Measurements from ENCODE around the gene AKR1C1. TPM values are rescaled to one million over a fixed set of nuclear protein-coding genes. Genes with fewer than 3 reads are reported as not detected.
"Not testable (repeated sequence)": the region's sequence is repeated elsewhere in the genome, so short reads cannot be mapped to it uniquely, and the experiment has no call there.

The AKR1C1 gene
- total RNA-seq, 2 experiments from 2014 or later: 0.12 to 0.32 TPM

DNA sequence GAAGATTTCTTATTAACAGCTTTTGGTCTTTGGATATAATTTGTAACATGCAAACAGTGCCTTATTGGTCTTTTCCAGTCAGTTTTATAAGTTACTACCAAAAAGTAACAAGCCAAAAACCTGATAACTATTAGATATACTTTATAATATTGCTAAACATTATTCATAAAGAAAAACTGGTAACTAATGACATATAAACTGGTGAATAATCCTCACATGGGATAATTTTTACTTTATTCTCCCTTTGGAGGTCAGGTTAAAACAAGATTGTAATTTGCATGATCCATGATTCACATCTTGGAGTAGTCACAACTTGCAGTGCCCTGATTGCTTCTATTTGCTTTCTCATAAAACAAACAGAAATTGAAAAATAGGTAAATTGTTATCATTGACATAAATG lies 41.3 kb downstream of the AKR1C1 start:
- H3K27ac Mint-ChIP-seq; H3K9me3 Mint-ChIP-seq (ENCODE audit: low read depth); H3K4me1 Mint-ChIP-seq; H3K4me3 Mint-ChIP-seq; CTCF ChIA-PET; DNase-seq; H3K36me3 Mint-ChIP-seq; H3K27me3 Mint-ChIP-seq; ATAC-seq: not testable (repeated sequence)

- ATAC-seq; H3K4me1 Mint-ChIP-seq; H3K4me3 Mint-ChIP-seq; DNase-seq; H3K27ac Mint-ChIP-seq; H3K36me3 Mint-ChIP-seq; H3K9me3 Mint-ChIP-seq (ENCODE audit: low read depth); CTCF ChIA-PET; H3K27me3 Mint-ChIP-seq: not testable (repeated sequence)
These were observed 45.8 kb downstream of the AKR1C1 start for GRCh38 chr10:5008857-5009548.

DNA sequence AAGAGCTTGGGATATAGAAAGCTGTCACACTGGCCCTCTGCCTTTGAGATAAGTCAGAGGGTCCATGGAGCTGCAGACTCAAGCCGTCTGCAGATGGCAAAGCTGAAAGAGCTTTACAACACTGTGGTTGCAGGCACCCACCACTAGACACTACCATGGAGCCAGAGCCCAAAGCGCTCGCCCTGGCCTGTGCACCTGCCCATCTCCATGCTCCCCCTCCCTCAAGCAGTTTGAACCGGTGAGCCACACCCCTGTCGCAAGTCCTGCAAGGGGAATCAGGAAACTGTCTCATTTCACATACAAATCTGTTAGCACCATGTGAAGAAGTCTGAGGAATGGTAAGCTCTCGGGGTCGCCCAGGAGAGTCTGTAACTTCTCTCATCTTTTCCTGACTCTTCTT lies 46.8 kb downstream of the AKR1C1 start:
- not testable (repeated sequence) for H3K9me3 Mint-ChIP-seq (ENCODE audit: low read depth); H3K36me3 Mint-ChIP-seq; H3K27me3 Mint-ChIP-seq

DNA sequence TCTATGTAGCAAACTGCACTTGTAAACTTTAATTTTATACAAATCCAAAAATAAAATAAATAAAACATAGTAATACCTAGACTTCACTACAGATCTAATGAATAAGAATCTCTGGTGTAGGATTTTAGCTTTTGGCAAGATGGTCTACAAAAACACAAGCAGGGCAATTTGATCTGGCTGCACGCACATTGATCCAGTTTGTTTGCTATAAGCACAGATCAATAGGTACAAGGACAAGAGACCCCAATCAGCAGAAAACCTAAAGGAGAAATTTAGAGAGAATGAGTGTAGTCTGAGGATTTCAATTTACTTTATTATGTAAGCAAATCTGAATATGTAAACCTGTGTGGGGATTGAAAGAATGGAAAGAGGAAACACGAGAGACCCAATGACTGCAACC lies 48.2 kb downstream of the AKR1C1 start:
- DNase-seq; CTCF ChIA-PET; H3K27ac Mint-ChIP-seq; H3K4me3 Mint-ChIP-seq; H3K9me3 Mint-ChIP-seq (ENCODE audit: low read depth); H3K36me3 Mint-ChIP-seq; H3K4me1 Mint-ChIP-seq; H3K27me3 Mint-ChIP-seq; ATAC-seq: not testable (repeated sequence)

More for the DNA sequence above, 46.8 kb downstream of the AKR1C1 start:
- H3K4me3 Mint-ChIP-seq, ATAC-seq, CTCF ChIA-PET, H3K27ac Mint-ChIP-seq, DNase-seq, H3K4me1 Mint-ChIP-seq: not testable (repeated sequence)

- H3K4me1 Mint-ChIP-seq: no peaks in the 10 kb centered on the region
These were observed 49.4 kb downstream of the AKR1C1 start for GRCh38 chr10:5012595-5012994.

GRCh38 chr10:5013385-5013784 lies 50.2 kb downstream of the AKR1C1 start:
- no peaks in the 10 kb centered on the region for H3K27me3 Mint-ChIP-seq
- no peak for DNase-seq
- no peak overlapping the region for H3K27ac Mint-ChIP-seq
- no peaks in the 10 kb centered on the region for H3K4me1 Mint-ChIP-seq
- H3K9me3 Mint-ChIP-seq (ENCODE audit: low read depth): no peaks in the 10 kb centered on the region
- CTCF ChIA-PET: no interaction called here
- ATAC-seq: no peak
- no peaks in the 10 kb centered on the region for H3K36me3 Mint-ChIP-seq
- no peak overlapping the region for H3K4me3 Mint-ChIP-seq

More at GRCh38 chr10:5012595-5012994, 49.4 kb downstream of the AKR1C1 start:
- H3K27me3 Mint-ChIP-seq: no peaks in the 10 kb centered on the region
- H3K4me3 Mint-ChIP-seq: no peak overlapping the region
- H3K9me3 Mint-ChIP-seq (ENCODE audit: low read depth): no peaks in the 10 kb centered on the region
- CTCF ChIA-PET: no interaction called here
- H3K36me3 Mint-ChIP-seq: no peaks in the 10 kb centered on the region
- DNase-seq (no peak), ATAC-seq (no peak)
- no peak overlapping the region for H3K27ac Mint-ChIP-seq

DNA sequence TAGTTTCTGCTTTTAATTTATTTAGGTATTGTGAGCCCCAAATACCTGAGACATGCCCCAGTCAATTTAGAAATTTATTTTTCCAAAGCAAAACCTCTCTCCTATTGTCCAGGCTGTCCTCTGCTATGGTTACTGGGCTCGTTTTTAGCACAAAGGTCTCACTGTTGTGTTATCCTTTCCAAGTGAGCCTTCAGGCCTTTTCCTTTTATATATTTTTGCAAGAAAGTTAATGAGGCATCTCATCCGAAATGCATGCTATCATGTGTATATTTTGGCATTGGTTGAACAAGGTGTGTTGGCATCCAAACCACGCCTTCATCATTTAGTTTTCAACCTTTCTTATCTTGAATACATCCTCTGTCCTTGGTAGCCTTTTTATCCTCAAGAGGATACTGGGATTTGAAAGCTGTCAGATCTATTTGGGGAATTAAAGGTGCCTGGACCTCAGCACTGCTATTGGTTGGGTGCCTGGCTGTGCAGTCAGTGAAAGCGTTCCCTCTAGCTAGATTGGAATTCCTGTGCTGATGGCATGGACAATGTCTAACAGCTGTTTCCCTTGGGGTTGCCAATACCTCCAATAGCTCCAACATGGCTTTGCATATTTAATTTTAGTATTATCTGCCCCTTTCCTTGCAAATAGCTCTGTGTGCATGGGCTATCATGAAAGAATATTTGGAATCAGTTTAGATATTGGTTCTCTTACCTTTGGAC lies 51.1 kb downstream of the AKR1C1 start:
- H3K27me3 Mint-ChIP-seq; DNase-seq; H3K4me3 Mint-ChIP-seq; H3K27ac Mint-ChIP-seq; ATAC-seq; H3K4me1 Mint-ChIP-seq; H3K9me3 Mint-ChIP-seq (ENCODE audit: low read depth); H3K36me3 Mint-ChIP-seq: not testable (repeated sequence)
- CTCF ChIA-PET: interaction anchor here (0.6 to 1.0 kb wide), 2 partner anchors 49 to 200 kb away, joined by 3 to 4 read pairs; no protein-coding TSS in a partner anchor

- no peaks in the 10 kb centered on the region for H3K36me3 Mint-ChIP-seq
- H3K27ac Mint-ChIP-seq: no peak overlapping the region
- no peaks in the 10 kb centered on the region for H3K27me3 Mint-ChIP-seq
- no peak overlapping the region for H3K4me3 Mint-ChIP-seq
- no peak for ATAC-seq
- CTCF ChIA-PET: interaction anchor here (1.0 kb wide), 1 partner anchor 200 kb away, joined by 3 read pairs; no protein-coding TSS in a partner anchor
- H3K9me3 Mint-ChIP-seq (ENCODE audit: low read depth): no peaks in the 10 kb centered on the region
- H3K4me1 Mint-ChIP-seq: no peaks in the 10 kb centered on the region
- DNase-seq: no peak
These were observed 51.7 kb downstream of the AKR1C1 start for GRCh38 chr10:5014936-5015335.

DNA sequence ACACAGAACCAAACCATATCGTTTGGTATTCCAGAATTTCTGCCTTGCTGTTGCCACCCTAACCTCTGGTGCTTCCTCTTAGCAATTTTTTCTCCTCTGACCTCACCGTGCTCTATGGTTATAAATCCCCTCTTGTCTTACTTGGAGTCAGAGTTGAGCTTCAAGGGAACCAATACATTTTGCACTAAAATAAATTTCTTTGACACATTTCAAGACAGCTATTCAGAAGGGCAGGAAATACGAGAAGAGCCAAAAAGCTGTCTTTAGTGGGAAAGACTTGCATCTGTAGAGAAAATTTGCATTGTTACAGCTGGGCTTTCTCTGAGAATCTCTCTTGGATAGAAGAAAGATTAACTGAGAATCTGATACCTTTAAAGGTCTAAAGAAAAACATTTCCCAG lies 54.9 kb downstream of the AKR1C1 start:
- H3K36me3 Mint-ChIP-seq: no peaks in the 10 kb centered on the region
- DNase-seq: no peak
- ATAC-seq: no peak
- H3K4me1 Mint-ChIP-seq: no peaks in the 10 kb centered on the region
- H3K4me3 Mint-ChIP-seq: no peak overlapping the region
- CTCF ChIA-PET: no interaction called here
- no peaks in the 10 kb centered on the region for H3K27me3 Mint-ChIP-seq
- no peak overlapping the region for H3K27ac Mint-ChIP-seq
- no peaks in the 10 kb centered on the region for H3K9me3 Mint-ChIP-seq (ENCODE audit: low read depth)

- H3K9me3 Mint-ChIP-seq (ENCODE audit: low read depth); H3K27me3 Mint-ChIP-seq; H3K4me3 Mint-ChIP-seq; H3K4me1 Mint-ChIP-seq; CTCF ChIA-PET; H3K36me3 Mint-ChIP-seq; H3K27ac Mint-ChIP-seq; DNase-seq; ATAC-seq: not testable (repeated sequence)
These were observed 55.6 kb downstream of the AKR1C1 start for GRCh38 chr10:5018671-5019277.

DNA sequence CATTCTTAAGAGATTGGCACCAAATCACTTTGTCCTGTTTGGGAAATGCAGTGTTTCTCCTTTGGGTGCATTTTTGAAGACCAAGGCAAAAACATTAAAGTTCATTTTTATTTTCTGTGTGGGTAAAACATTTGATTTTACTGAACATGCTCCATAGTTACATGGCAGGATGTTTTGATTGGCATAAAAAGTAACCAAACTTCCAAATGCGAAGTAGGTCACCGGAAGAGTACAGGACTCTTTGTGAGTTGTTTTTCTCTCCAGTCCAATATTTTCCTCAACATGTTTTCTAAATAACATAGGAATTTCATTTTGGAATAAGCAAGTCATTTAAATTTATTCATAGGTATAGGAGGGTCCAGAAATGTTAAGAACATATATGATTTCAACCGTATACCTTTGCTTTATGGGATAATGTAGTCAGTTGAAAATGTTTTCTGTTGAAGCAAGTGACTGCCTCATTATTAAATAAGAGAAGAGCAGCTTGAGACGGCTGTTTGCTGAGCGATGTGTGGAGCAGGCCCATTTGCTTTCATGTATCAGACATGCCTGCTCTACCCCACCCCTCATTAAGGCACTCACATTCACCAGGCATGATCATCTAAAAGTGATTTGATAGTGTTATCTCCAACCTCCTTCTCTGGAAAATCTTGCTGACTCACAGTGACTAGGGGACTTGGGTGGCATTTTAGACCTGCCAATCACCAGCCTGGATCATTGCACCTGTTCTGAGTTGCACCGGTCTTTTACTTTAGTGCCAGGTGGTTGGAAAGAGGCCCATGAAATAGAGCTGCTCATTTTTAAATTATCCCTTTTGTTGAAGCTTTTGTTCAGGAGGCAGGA lies 56.8 kb downstream of the AKR1C1 start:
- DNase-seq; H3K27ac Mint-ChIP-seq; H3K9me3 Mint-ChIP-seq (ENCODE audit: low read depth); CTCF ChIA-PET; H3K4me3 Mint-ChIP-seq; ATAC-seq; H3K36me3 Mint-ChIP-seq; H3K27me3 Mint-ChIP-seq; H3K4me1 Mint-ChIP-seq: not testable (repeated sequence)

DNA sequence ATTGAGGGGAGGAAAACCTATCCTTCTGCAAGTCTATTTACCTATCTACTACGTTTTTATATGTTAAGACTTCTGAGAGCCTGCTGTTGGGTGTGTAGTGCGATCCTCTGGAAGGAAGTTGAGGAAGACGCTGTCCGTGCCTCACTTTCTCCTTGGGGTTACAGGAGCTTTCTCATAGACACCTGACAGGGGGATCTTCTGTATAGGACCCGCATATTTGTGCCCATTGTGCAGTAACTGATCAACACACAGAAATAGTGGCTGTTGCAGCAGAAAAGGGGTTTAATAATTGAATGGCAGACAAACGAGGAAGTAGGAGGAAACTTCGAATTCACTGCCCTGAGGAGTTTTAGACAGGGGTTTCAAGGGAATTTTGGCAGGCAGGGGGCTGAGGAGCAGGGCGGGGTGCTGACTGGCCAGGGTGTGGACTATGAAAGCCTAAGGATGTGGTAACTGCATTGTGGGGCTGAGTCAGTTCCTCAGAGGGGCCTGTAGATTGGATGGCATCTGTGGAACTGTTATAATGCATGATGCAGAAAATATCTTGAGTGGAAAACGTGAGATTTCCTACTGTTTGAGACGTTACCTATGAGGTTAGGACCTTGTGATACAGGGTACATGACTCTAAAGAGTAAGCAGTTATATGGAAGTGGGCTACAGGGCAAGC lies 58.5 kb downstream of the AKR1C1 start:
- not testable (repeated sequence) for H3K36me3 Mint-ChIP-seq

More for the DNA sequence above, 58.5 kb downstream of the AKR1C1 start:
- H3K27ac Mint-ChIP-seq; H3K4me3 Mint-ChIP-seq; H3K27me3 Mint-ChIP-seq; H3K4me1 Mint-ChIP-seq; DNase-seq; H3K9me3 Mint-ChIP-seq (ENCODE audit: low read depth); CTCF ChIA-PET; ATAC-seq: not testable (repeated sequence)
